ENCODE data around the gene CHKB. TPM values are rescaled to one million over a fixed set of nuclear protein-coding genes. Genes with fewer than 3 reads are reported as not detected.

The CHKB gene
- total and polyA plus RNA-seq, 8 donors: 20.4 to 283 (median 31.7) TPM

DNA sequence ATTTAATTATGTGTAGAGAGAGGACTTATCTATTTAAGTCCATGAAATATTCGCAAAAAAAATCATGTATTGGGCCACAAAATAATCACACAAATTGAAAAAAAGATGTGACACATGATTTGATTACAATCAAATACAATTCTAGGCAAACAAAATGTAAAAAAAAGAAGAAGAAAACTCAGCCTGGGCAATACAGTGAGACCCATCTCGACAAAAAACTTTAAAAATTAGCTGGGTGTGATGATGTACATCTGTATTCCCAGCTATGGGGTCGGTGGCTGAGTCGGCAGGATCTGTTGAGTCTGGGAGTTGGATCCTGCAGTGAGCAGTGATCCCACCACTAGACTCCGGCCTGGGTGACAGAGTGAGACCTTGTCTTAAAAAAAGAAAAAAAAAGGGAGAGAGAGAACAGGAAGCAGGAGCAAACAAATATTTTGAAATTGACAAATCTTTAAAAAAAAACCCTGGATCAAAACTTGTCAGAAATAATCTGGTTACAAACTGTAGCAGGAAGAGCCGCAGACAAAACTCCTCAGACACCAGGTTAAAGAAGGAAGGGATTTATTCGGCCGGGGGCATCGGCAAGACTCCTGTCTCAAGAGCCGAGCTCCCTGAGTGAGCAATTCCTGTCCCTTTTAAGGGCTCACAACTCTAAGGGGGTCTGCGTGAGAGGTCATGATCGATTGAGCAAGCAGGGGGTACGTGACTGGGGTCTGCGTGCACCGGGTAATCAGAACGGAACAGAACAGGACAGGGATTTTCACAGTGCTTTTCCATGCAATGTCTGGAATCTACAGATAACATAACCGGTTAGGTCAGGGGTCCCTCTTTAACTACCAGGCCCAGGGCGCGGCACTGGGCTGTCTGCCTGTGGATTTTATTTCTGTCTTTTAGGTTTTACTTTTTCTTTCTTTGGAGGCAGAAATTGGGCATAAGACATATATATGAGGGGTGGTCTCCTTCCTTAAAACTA lies 49.5 kb downstream of the CHKB start:
- WGBS, 2 donors: 60 to 67% methylated on average over 19 of the region's 19 CpGs
- Histone ChIP-seq H3K27ac (peak overlapping the region in 2 of 4 donors; percentile 94), H3K36me3 (no peaks in the 10 kb centered on the region), H3K27me3 (peaks cover 0 to 9% (median 0%) of the 10 kb centered on the region in 4 donors), H3K4me3 (peak overlapping the region in 1 of 4 donors; percentile 60), H3K4me1 (peaks cover 0 to 20% (median 15%) of the 10 kb centered on the region in 3 donors), H3K9me3 (no peaks in the 10 kb centered on the region)
- DNase-seq (no peak), ATAC-seq (no peak), FAIRE-seq (no peak)
- TF ChIP-seq, protein P1, sequence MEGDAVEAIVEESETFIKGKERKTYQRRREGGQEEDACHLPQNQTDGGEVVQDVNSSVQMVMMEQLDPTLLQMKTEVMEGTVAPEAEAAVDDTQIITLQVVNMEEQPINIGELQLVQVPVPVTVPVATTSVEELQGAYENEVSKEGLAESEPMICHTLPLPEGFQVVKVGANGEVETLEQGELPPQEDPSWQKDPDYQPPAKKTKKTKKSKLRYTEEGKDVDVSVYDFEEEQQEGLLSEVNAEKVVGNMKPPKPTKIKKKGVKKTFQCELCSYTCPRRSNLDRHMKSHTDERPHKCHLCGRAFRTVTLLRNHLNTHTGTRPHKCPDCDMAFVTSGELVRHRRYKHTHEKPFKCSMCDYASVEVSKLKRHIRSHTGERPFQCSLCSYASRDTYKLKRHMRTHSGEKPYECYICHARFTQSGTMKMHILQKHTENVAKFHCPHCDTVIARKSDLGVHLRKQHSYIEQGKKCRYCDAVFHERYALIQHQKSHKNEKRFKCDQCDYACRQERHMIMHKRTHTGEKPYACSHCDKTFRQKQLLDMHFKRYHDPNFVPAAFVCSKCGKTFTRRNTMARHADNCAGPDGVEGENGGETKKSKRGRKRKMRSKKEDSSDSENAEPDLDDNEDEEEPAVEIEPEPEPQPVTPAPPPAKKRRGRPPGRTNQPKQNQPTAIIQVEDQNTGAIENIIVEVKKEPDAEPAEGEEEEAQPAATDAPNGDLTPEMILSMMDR (IDR thresholded peaks at IDR 0.05): no peak
- intact Hi-C loops (cut with DNase I): no loop called here

GRCh38 chr22:50531962-50532674 lies 50.5 kb downstream of the CHKB start:
- H3K4me1 ChIP-seq: peaks cover 0 to 20% (median 15%) of the 10 kb centered on the region in 3 donors
- ATAC-seq: peak; percentile 58 to 67 (median 64)
- no peaks in the 10 kb centered on the region for H3K9me3 ChIP-seq
- FAIRE-seq: no peak
- intact Hi-C loops (cut with DNase I): no loop called here
- WGBS, 2 donors: 2 to 3% methylated on average over 54 to 56 of the region's 56 CpGs
- peaks cover 0 to 9% (median 0%) of the 10 kb centered on the region in 4 donors for H3K27me3 ChIP-seq
- H3K36me3 ChIP-seq: no peaks in the 10 kb centered on the region
- DNase-seq: peak; percentile 67 to 90 (median 80)
- H3K4me3 ChIP-seq: peak overlapping the region; percentile 23 to 60 (median 47)
- peak overlapping the region; percentile 65 to 94 (median 84) for H3K27ac ChIP-seq
- TF ChIP-seq, protein P1 (IDR thresholded peaks at IDR 0.05): no peak

DNA sequence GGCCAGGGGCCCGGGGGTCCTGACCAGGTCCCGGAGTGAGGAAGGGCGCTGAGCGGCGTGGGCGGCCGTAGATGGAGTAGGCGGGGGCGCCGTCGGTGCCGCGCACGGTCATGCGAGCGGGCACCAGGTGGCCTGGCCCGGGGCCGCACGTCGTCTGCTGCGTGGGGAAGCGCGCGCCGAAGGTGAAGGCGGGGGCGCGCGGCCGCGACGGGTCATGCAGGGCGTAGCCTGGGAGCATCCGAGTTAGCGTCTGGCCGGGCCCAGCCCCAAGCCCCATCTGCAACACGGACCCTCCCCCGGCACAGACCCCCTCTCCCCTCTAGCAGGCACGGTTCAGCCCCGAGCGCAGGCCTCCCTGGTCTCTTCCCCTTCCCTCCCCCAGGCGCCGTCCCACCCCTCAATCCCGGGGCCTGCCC lies 51.1 kb downstream of the CHKB start:
- intact Hi-C loops (cut with DNase I): no loop called here
- Histone ChIP-seq H3K4me1 (peaks cover 0 to 20% (median 15%) of the 10 kb centered on the region in 3 donors), H3K27me3 (peaks cover 0 to 9% (median 0%) of the 10 kb centered on the region in 4 donors), H3K27ac (peak overlapping the region; percentile 65 to 94 (median 84)), H3K9me3 (no peaks in the 10 kb centered on the region), H3K4me3 (peak overlapping the region; percentile 23 to 60 (median 47)), H3K36me3 (no peaks in the 10 kb centered on the region)
- peak in 3 of 6 donors; percentile 65 to 82 (median 82) for DNase-seq
- FAIRE-seq: no peak
- peak; percentile 32 to 52 (median 37) for ATAC-seq
- TF ChIP-seq, protein P1 (IDR thresholded peaks at IDR 0.05): no peak
- WGBS, 2 donors: 1 to 3% methylated on average over 20 to 44 of the region's 44 CpGs

DNA sequence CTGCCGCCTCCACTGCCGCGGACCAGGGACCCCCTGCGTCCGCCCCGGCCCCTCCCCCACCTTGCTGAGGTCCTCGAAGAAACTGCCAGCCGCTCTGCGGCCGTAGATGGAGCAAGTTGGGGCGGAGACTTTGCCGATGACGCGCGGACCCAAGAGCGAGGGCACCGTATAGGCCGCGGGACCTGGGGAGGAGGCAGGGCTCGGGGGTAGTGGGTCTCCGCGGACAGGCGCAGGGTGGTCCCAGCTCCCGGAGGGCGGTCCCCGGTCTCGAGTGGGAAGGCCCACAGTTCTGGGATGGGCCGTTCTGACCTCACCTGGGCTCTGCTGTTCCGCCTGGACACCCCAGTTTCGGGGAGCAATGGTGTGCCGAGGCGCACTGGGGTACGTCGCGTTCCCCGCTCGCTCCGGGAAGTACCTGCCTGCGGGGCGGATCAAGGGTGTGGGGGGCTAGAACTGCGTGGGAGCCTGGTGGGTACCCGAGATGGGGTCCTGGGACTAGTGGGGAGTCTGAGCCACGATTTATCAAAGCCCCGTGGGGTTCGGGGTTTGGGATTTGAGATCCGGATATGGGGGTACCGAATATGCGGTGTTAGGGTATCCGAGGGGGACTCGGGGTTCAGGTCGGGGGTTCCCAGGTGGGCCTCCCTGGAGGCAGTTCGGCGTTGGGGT lies 51.6 kb downstream of the CHKB start:
- Histone ChIP-seq H3K27me3 (peaks cover 0 to 9% (median 0%) of the 10 kb centered on the region in 4 donors), H3K9me3 (no peaks in the 10 kb centered on the region), H3K4me3 (peak overlapping the region; percentile 23 to 60 (median 47)), H3K36me3 (no peaks in the 10 kb centered on the region), H3K27ac (peak overlapping the region; percentile 65 to 94 (median 84)), H3K4me1 (peaks cover 0 to 20% (median 15%) of the 10 kb centered on the region in 3 donors)
- TF ChIP-seq, protein P1 (IDR thresholded peaks at IDR 0.05): no peak
- intact Hi-C loops (cut with DNase I): no loop called here
- FAIRE-seq (no peak), ATAC-seq (peak; percentile 46 to 71 (median 54)), DNase-seq (peak; percentile 61 to 90 (median 82))
- 4 to 5% methylated on average over 46 to 53 of the region's 53 CpGs for WGBS, 2 donors
